Osteoblast (primary cell): ENCODE results near the gene PACS1. TPM values are rescaled to one million over a fixed set of nuclear protein-coding genes. Genes with fewer than 3 reads are reported as not detected.
"Not testable (repeated sequence)": the region's sequence is repeated elsewhere in the genome, so short reads cannot be mapped to it uniquely, and the experiment has no call there.

Experiments used
- DNase-seq: peaks from one replicate; pipeline ENCODE4 v3.0.0; 2011; ENCODE audit warnings: low spot score, mixed read lengths; ENCODE audit not compliant: insufficient read length; ENCODE audit errors: missing footprints
- H2AFZ ChIP-seq: 2 replicates; pipeline ENCODE4 v1.6.0; 2011; ENCODE audit warnings: mild to moderate bottlenecking, low read length
- H3K27ac ChIP-seq: 2 replicates; pipeline ENCODE4 v1.5.1; 2011; ENCODE audit warnings: mild to moderate bottlenecking, low read depth, low read length, moderate library complexity
- H3K27me3 ChIP-seq: 2 replicates; pipeline ENCODE4 v1.6.0; 2012; ENCODE audit warnings: mild to moderate bottlenecking, control low read depth, inconsistent platforms, low read length, moderate library complexity; ENCODE audit not compliant: insufficient read depth
- H3K36me3 ChIP-seq: 2 replicates; pipeline ENCODE4 v1.5.1; 2011; ENCODE audit warnings: mild to moderate bottlenecking, low read length, control low read depth, moderate library complexity; ENCODE audit not compliant: insufficient read depth
- H3K4me1 ChIP-seq: 2 replicates; pipeline ENCODE4 v1.5.1; 2011; ENCODE audit warnings: mild to moderate bottlenecking, low read length, control low read depth, moderate library complexity; ENCODE audit not compliant: insufficient read depth
- H3K4me2 ChIP-seq: 2 replicates; pipeline ENCODE4 v1.6.0; 2011; ENCODE audit warnings: mild to moderate bottlenecking, low read length; ENCODE audit not compliant: insufficient read depth
- H3K4me3 ChIP-seq: fragments of 200-600 bp; sonication (generic); 3 replicates; pipeline ENCODE4 v1.5.1; 2012; ENCODE audit warnings: mild to moderate bottlenecking, low read length, inconsistent platforms; ENCODE audit not compliant: insufficient read depth
- H3K79me2 ChIP-seq: 2 replicates; pipeline ENCODE4 v1.6.0; 2012; ENCODE audit warnings: mild to moderate bottlenecking, low read length, control low read depth, inconsistent platforms; ENCODE audit not compliant: insufficient read depth
- H3K9me3 ChIP-seq: 2 replicates; pipeline ENCODE4 v1.5.1; 2011; ENCODE audit warnings: low read depth, low read length, control low read depth
- H4K20me1 ChIP-seq: 2 replicates; pipeline ENCODE4 v1.6.0; 2012; ENCODE audit warnings: mild to moderate bottlenecking, low read length, control low read depth; ENCODE audit not compliant: insufficient read depth
- CTCF ChIP-seq: IDR thresholded peaks from 2 replicates; pipeline ENCODE4 v1.5.1; 2011; ENCODE audit warnings: mild to moderate bottlenecking, low read depth, low read length, moderate library complexity; ENCODE audit errors: extremely low read depth
- total RNA-seq: library from RNA; depleted of rRNA; stranded (reverse); fragments of >200 nt; gene quantifications from 2 replicates; pipeline ENCODE4 v1.2.3, GENCODE V29; 2012

The PACS1 gene
- 38.0 and 39.8 TPM in 2 replicates for total RNA-seq

- Histone ChIP-seq H4K20me1 (peaks cover 20% of the 10 kb centered on the region), H3K27ac (peak within 1 kb of the TSS; percentile 95), H3K4me3 (peak within 1 kb of the TSS; percentile 83), H3K36me3 (peaks cover 56% of the 10 kb centered on the region), H3K27me3 (no peaks in the 10 kb centered on the region), H2AFZ (peak within 1 kb of the TSS; percentile 69), H3K4me1 (peaks cover 21% of the 10 kb centered on the region), H3K9me3 (no peaks in the 10 kb centered on the region), H3K79me2 (peaks cover 50% of the 10 kb centered on the region), H3K4me2 (peak within 1 kb of the TSS; percentile 96)
- peak; percentile 99 for DNase-seq
- no peak for TF ChIP-seq CTCF
These were observed at the start of gene PACS1 for GRCh38 chr11:66069715-66070603. PACS1 (plus strand) TSS chr11:66070272; CDS start chr11:66070487, 215 bp downstream.

GRCh38 chr11:66020618-66021357, 49.3 kb upstream of the PACS1 start:
- no peaks in the 10 kb centered on the region for H4K20me1 ChIP-seq
- H3K27ac ChIP-seq, result peak overlapping the region; percentile 23
- peak overlapping the region; percentile 32 for H3K4me2 ChIP-seq
- TF ChIP-seq CTCF, result no peak
- H3K4me1 ChIP-seq, result peaks cover 24% of the 10 kb centered on the region
- peak overlapping the region; percentile 5 for H3K4me3 ChIP-seq
- H3K27me3 ChIP-seq, result no peaks in the 10 kb centered on the region
- no peaks in the 10 kb centered on the region for H3K36me3 ChIP-seq
- H3K79me2 ChIP-seq, result no peaks in the 10 kb centered on the region
- DNase-seq, result peak; percentile 97
- H2AFZ ChIP-seq, result peak overlapping the region; percentile 29
- no peaks in the 10 kb centered on the region for H3K9me3 ChIP-seq

- H4K20me1 ChIP-seq, result no peaks in the 10 kb centered on the region
- TF ChIP-seq CTCF, result peak; percentile 78
- H3K79me2 ChIP-seq, result no peaks in the 10 kb centered on the region
- peaks cover 17% of the 10 kb centered on the region for H3K4me1 ChIP-seq
- peak overlapping the region; percentile 68 for H3K4me3 ChIP-seq
- peak overlapping the region; percentile 90 for H3K4me2 ChIP-seq
- H3K9me3 ChIP-seq, result no peaks in the 10 kb centered on the region
- no peaks in the 10 kb centered on the region for H3K36me3 ChIP-seq
- H2AFZ ChIP-seq, result peak overlapping the region; percentile 95
- no peak overlapping the region for H3K27ac ChIP-seq
- peak; percentile 98 for DNase-seq
- no peaks in the 10 kb centered on the region for H3K27me3 ChIP-seq
These were observed 47.5 kb upstream of the PACS1 start for GRCh38 chr11:66022401-66023185.

GRCh38 chr11:66023186-66023440, 47.0 kb upstream of the PACS1 start:
- H2AFZ ChIP-seq, H4K20me1 ChIP-seq: not testable (repeated sequence)

More at GRCh38 chr11:66023186-66023440, 47.0 kb upstream of the PACS1 start:
- H3K27ac ChIP-seq, H3K36me3 ChIP-seq, H3K4me2 ChIP-seq, DNase-seq, H3K27me3 ChIP-seq, H3K4me3 ChIP-seq, H3K9me3 ChIP-seq, H3K79me2 ChIP-seq: not testable (repeated sequence)
- peaks cover 17% of the 10 kb centered on the region for H3K4me1 ChIP-seq
